Liver (tissue), 9 donors: ENCODE measurements around the gene KANSL1L. TPM values are rescaled to one million over a fixed set of nuclear protein-coding genes. Genes with fewer than 3 reads are reported as not detected.

ENCODE experiments used
- DNase-seq: peaks from one replicate; pipeline ENCODE4 v3.0.0-alpha.2; 2017; ENCODE audit warnings: low spot score
- H3K27ac ChIP-seq, 2 donors: one replicate each; pipeline ENCODE4 v1.7.0; 2013; ENCODE audit warnings: inconsistent platforms in 2 of 2, low read length in 2 of 2, control low read depth in 1 of 2, low read depth in 1 of 2, mild to moderate bottlenecking in 1 of 2
- H3K27me3 ChIP-seq, 4 donors: one replicate each; pipeline versions ENCODE4 v1.6.1 to v1.7.0; 2013; ENCODE audit warnings: low read length in 3 of 4, inconsistent platforms in 1 of 4, mild to moderate bottlenecking in 1 of 4, moderate library complexity in 1 of 4; ENCODE audit not compliant: control insufficient read depth in 4 of 4, insufficient read depth in 4 of 4
- H3K36me3 ChIP-seq, 4 donors: one replicate each; pipeline versions ENCODE4 v1.6.1 to v1.7.0; 2013; ENCODE audit warnings: low read length in 3 of 4, mild to moderate bottlenecking in 3 of 4, low read depth in 1 of 4, moderate library complexity in 1 of 4; ENCODE audit not compliant: control insufficient read depth in 4 of 4, insufficient read depth in 3 of 4
- H3K4me1 ChIP-seq, 4 donors: one replicate each; pipeline versions ENCODE4 v1.6.1 to v1.7.0; 2013; ENCODE audit warnings: low read length in 3 of 4, mild to moderate bottlenecking in 3 of 4, moderate library complexity in 1 of 4; ENCODE audit not compliant: control insufficient read depth in 4 of 4, insufficient read depth in 4 of 4
- H3K4me3 ChIP-seq, 3 donors: one replicate each; pipeline versions ENCODE4 v1.6.1 to v1.7.0; 2013; ENCODE audit warnings: low read length in 3 of 3, control low read depth in 1 of 3, low read depth in 1 of 3, mild to moderate bottlenecking in 1 of 3
- H3K9ac ChIP-seq, 2 donors: one replicate each; pipeline ENCODE4 v1.7.0; 2013; ENCODE audit warnings: low read length in 2 of 2, mild to moderate bottlenecking in 2 of 2, moderate library complexity in 2 of 2, control low read depth in 1 of 2, low read depth in 1 of 2
- H3K9me3 ChIP-seq, 4 donors: one replicate each; pipeline versions ENCODE4 v1.6.1 to v1.7.0; 2013; ENCODE audit warnings: low read length in 3 of 4; ENCODE audit not compliant: control insufficient read depth in 4 of 4
- EGR1 ChIP-seq, 2 donors: IDR thresholded peaks; 2 replicates each; pipeline ENCODE4 v1.6.1; 2016 to 2018; ENCODE audit warnings: antibody characterized with exemption in 2 of 2, low read depth in 2 of 2
- FOXA1 ChIP-seq: IDR thresholded peaks from 2 replicates; pipeline ENCODE4 v1.6.1; 2016; ENCODE audit warnings: antibody characterized with exemption
- FOXA2 ChIP-seq: IDR thresholded peaks from 2 replicates; pipeline ENCODE4 v1.6.1; 2016; ENCODE audit warnings: antibody characterized with exemption
- GABPA ChIP-seq, 2 donors: IDR thresholded peaks in 1 of 2; conservative IDR thresholded peaks in 1 of 2; 2 replicates each; pipeline ENCODE4 v1.6.1; 2016; ENCODE audit warnings: antibody characterized with exemption in 2 of 2, mild to moderate bottlenecking in 1 of 2, moderate library complexity in 1 of 2
- HNF4A ChIP-seq, 2 donors: conservative IDR thresholded peaks; 2 replicates each; pipeline ENCODE4 v1.6.1; 2016; ENCODE audit warnings: antibody characterized with exemption in 2 of 2, mild to moderate bottlenecking in 2 of 2
- HNF4G ChIP-seq: IDR thresholded peaks from 2 replicates; pipeline ENCODE4 v1.6.1; 2016; ENCODE audit warnings: antibody characterized with exemption
- JUND ChIP-seq, 2 donors: IDR thresholded peaks; 2 replicates each; pipeline ENCODE4 v1.6.1; 2016; ENCODE audit warnings: antibody characterized with exemption in 2 of 2
- NR2F2 ChIP-seq: IDR thresholded peaks from 2 replicates; pipeline ENCODE4 v1.6.1; 2016; ENCODE audit warnings: antibody characterized with exemption
- RAD21 ChIP-seq, 2 donors: IDR thresholded peaks; 2 replicates each; pipeline ENCODE4 v1.6.1; 2016; ENCODE audit warnings: antibody characterized with exemption in 2 of 2, mild to moderate bottlenecking in 2 of 2
- RXRA ChIP-seq, 2 donors: IDR thresholded peaks; 2 replicates each; pipeline ENCODE4 v1.6.1; 2017 to 2018; ENCODE audit warnings: antibody characterized with exemption in 2 of 2, mild to moderate bottlenecking in 1 of 2
- SP1 ChIP-seq: IDR thresholded peaks from 2 replicates; pipeline ENCODE4 v1.6.1; 2018; ENCODE audit warnings: antibody characterized with exemption, mild to moderate bottlenecking
- TAF1 ChIP-seq: conservative IDR thresholded peaks from 2 replicates; pipeline ENCODE4 v1.6.1; 2016; ENCODE audit warnings: antibody characterized with exemption, mild to moderate bottlenecking
- YY1 ChIP-seq: IDR thresholded peaks from 2 replicates; pipeline ENCODE4 v1.6.1; 2016; ENCODE audit warnings: antibody characterized with exemption, mild to moderate bottlenecking
- WGBS: extraction: QIAGEN DNeasy Blood & Tissue Kit; methylation state at CpG from one replicate; pipeline ENCODE4 v1.1.7; 2013; 5-methylcytosine and 5-hydroxymethylcytosine counted together
- polyA plus RNA-seq, 2 donors: library from polyadenylated mRNA; stranded (reverse) in 1 of 2; unstranded in 1 of 2; fragments of 200-250 nt in 1 of 2; fragments of >200 nt in 1 of 2; fragmentation: Nextera tagmentation in 1 of 2; extraction: Ambion mirVana in 1 of 2; gene quantifications; one replicate each; pipeline versions ENCODE4 v1.2.1 to v1.2.3, GENCODE V29; 2013 to 2015
- total RNA-seq, 2 donors: library from RNA; depleted of rRNA; stranded (reverse); fragments of >200 nt; gene quantifications; one replicate each; pipeline ENCODE4 v1.2.3, GENCODE V29; 2014
- TF ChIP-seq, protein P1 (sequence below): IDR thresholded peaks from 2 replicates; pipeline ENCODE4 v1.6.1; 2016; ENCODE audit warnings: antibody characterized with exemption, mild to moderate bottlenecking
- TF ChIP-seq, protein P2 (sequence below): IDR thresholded peaks from 2 replicates; pipeline ENCODE4 v1.6.1; 2016; ENCODE audit warnings: antibody characterized with exemption
- TF ChIP-seq, protein P3 (sequence below): IDR thresholded peaks from 2 replicates; pipeline ENCODE4 v1.6.1; 2016; ENCODE audit warnings: antibody characterized with exemption
- TF ChIP-seq, protein P4 (sequence below): fragments of 150-350 bp; IDR thresholded peaks from 2 replicates; pipeline ENCODE4 v1.5.1; 2017; ENCODE audit warnings: improper control_type of control experiment, low read depth, low read length; ENCODE audit not compliant: missing input control
- TF ChIP-seq, protein P5 (sequence below): IDR thresholded peaks from 2 replicates; pipeline ENCODE4 v1.6.1; 2016; ENCODE audit warnings: antibody characterized with exemption
- donor health status: healthy.
- donor health status: healthy.
- donor health status: healthy.
- donor health status: healthy.
- donor health status: healthy.

KANSL1L gene, protein sequence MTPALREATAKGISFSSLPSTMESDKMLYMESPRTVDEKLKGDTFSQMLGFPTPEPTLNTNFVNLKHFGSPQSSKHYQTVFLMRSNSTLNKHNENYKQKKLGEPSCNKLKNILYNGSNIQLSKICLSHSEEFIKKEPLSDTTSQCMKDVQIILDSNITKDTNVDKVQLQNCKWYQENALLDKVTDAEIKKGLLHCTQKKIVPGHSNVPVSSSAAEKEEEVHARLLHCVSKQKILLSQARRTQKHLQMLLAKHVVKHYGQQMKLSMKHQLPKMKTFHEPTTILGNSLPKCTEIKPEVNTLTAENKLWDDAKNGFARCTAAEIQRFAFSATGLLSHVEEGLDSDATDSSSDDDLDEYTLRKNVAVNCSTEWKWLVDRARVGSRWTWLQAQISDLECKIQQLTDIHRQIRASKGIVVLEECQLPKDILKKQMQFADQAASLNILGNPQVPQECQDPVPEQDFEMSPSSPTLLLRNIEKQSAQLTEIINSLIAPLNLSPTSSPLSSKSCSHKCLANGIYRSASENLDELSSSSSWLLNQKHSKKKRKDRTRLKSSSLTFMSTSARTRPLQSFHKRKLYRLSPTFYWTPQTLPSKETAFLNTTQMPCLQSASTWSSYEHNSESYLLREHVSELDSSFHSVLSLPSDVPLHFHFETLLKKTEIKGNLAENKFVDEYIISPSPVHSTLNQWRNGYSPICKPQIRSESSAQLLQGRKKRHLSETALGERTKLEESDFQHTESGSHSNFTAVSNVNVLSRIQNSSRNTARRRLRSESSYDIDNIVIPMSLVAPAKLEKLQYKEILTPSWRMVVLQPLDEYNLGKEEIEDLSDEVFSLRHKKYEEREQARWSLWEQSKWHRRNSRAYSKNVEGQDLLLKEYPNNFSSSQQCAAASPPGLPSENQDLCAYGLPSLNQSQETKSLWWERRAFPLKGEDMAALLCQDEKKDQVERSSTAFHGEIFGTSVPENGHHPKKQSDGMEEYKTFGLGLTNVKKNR
- total RNA-seq = 10 to 100 TPM; 18.3 to 31.6 TPM
- 1 to 10 TPM; 2.1 to 4.4 TPM for polyA plus RNA-seq

DNA sequence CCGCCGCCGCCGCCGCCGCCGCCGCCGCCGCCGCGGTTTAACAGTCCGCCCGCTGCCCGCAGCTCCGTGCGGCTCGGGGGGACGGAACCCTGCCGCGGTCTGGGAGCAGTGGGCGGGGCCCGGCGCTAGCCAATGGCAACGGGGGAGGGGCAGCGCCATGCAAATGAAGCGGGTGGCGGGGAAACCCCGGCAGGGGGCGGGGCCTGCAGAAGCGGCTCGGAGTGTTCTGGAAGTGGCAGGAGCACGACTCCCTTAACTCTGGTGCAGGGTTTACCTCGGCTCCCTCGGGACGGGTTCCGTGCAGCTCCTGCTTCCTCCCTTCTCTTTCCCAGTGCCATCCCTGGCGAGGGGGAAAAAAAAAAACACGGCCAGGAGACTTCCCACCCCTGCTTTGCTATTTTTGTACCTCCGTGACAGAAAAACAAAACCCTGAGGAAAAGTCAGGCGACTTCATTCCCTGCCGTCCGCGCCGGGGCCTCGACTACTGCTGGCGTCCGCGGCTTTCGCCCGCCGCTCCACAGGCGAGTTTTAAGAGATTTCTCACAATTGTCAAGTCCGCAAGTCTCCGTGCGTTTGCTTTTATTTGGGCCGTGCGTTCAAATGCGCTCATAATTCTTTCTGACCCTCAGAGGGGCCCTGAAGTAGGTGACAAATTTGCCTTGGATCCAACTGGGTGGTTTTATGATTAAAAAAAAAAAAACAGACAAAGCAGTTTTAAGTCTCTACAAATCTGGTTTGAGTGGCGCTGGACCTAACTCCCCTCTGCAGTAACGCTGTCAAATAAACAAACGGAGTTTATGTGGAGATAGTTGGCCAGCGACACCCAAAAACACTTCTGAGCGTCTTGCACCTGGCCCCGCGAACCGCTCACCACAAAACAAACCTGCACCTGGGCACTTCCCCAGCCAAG, at the start of gene KANSL1L:
KANSL1L (minus strand) TSS at position 101 of the 910 bp plus-strand sequence. CDS start 16,827 bp downstream, outside the sequence.
- no peaks in the 10 kb centered on the region for H3K36me3 ChIP-seq
- H3K27me3 ChIP-seq = no peaks in the 10 kb centered on the region
- H3K4me3 ChIP-seq = peak within 1 kb of the TSS; percentile 75 to 98 (median 81)
- TF ChIP-seq FOXA1 (no peak), FOXA2 (no peak), JUND (IDR thresholded peaks at IDR 0.05) (no peak), HNF4G (no peak), SP1 (peak; percentile 75), GABPA (IDR thresholded peaks at IDR 0.05 in 1 of 2, conservative IDR thresholded peaks at IDR 0.05 in 1 of 2) (no peak), NR2F2 (no peak), HNF4A (conservative IDR thresholded peaks at IDR 0.05) (no peak), RXRA (IDR thresholded peaks at IDR 0.05) (no peak), EGR1 (IDR thresholded peaks at IDR 0.05; ENCODE audit: low read depth in 2 of 2) (no peak), RAD21 (IDR thresholded peaks at IDR 0.05) (peak in 1 of 2 donors; percentile 21), TAF1 (peak; percentile 90), YY1 (peak; percentile 68)
- TF ChIP-seq, protein P1, sequence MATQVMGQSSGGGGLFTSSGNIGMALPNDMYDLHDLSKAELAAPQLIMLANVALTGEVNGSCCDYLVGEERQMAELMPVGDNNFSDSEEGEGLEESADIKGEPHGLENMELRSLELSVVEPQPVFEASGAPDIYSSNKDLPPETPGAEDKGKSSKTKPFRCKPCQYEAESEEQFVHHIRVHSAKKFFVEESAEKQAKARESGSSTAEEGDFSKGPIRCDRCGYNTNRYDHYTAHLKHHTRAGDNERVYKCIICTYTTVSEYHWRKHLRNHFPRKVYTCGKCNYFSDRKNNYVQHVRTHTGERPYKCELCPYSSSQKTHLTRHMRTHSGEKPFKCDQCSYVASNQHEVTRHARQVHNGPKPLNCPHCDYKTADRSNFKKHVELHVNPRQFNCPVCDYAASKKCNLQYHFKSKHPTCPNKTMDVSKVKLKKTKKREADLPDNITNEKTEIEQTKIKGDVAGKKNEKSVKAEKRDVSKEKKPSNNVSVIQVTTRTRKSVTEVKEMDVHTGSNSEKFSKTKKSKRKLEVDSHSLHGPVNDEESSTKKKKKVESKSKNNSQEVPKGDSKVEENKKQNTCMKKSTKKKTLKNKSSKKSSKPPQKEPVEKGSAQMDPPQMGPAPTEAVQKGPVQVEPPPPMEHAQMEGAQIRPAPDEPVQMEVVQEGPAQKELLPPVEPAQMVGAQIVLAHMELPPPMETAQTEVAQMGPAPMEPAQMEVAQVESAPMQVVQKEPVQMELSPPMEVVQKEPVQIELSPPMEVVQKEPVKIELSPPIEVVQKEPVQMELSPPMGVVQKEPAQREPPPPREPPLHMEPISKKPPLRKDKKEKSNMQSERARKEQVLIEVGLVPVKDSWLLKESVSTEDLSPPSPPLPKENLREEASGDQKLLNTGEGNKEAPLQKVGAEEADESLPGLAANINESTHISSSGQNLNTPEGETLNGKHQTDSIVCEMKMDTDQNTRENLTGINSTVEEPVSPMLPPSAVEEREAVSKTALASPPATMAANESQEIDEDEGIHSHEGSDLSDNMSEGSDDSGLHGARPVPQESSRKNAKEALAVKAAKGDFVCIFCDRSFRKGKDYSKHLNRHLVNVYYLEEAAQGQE = peak; percentile 90
- TF ChIP-seq, protein P2, sequence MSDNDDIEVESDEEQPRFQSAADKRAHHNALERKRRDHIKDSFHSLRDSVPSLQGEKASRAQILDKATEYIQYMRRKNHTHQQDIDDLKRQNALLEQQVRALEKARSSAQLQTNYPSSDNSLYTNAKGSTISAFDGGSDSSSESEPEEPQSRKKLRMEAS = peak; percentile 70
- TF ChIP-seq, protein P3, sequence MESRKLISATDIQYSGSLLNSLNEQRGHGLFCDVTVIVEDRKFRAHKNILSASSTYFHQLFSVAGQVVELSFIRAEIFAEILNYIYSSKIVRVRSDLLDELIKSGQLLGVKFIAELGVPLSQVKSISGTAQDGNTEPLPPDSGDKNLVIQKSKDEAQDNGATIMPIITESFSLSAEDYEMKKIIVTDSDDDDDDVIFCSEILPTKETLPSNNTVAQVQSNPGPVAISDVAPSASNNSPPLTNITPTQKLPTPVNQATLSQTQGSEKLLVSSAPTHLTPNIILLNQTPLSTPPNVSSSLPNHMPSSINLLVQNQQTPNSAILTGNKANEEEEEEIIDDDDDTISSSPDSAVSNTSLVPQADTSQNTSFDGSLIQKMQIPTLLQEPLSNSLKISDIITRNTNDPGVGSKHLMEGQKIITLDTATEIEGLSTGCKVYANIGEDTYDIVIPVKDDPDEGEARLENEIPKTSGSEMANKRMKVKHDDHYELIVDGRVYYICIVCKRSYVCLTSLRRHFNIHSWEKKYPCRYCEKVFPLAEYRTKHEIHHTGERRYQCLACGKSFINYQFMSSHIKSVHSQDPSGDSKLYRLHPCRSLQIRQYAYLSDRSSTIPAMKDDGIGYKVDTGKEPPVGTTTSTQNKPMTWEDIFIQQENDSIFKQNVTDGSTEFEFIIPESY = no peak
- TF ChIP-seq, protein P4, sequence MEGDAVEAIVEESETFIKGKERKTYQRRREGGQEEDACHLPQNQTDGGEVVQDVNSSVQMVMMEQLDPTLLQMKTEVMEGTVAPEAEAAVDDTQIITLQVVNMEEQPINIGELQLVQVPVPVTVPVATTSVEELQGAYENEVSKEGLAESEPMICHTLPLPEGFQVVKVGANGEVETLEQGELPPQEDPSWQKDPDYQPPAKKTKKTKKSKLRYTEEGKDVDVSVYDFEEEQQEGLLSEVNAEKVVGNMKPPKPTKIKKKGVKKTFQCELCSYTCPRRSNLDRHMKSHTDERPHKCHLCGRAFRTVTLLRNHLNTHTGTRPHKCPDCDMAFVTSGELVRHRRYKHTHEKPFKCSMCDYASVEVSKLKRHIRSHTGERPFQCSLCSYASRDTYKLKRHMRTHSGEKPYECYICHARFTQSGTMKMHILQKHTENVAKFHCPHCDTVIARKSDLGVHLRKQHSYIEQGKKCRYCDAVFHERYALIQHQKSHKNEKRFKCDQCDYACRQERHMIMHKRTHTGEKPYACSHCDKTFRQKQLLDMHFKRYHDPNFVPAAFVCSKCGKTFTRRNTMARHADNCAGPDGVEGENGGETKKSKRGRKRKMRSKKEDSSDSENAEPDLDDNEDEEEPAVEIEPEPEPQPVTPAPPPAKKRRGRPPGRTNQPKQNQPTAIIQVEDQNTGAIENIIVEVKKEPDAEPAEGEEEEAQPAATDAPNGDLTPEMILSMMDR = no peak
- TF ChIP-seq, protein P5, sequence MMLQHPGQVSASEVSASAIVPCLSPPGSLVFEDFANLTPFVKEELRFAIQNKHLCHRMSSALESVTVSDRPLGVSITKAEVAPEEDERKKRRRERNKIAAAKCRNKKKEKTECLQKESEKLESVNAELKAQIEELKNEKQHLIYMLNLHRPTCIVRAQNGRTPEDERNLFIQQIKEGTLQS = no peak
- peak within 1 kb of the TSS; percentile 100 for H3K27ac ChIP-seq
- peaks cover 0 to 30% (median 21%) of the 10 kb centered on the region in 4 donors for H3K4me1 ChIP-seq
- H3K9me3 ChIP-seq = no peaks in the 10 kb centered on the region
- DNase-seq = peak; percentile 99
- under 1% methylated on average over 67 of the region's 67 CpGs for WGBS
- H3K9ac ChIP-seq = peak within 1 kb of the TSS; percentile 85 to 98
